Liver (tissue), 9 donors: ENCODE data around the gene ZNF701. TPM values are rescaled to one million over a fixed set of nuclear protein-coding genes. Genes with fewer than 3 reads are reported as not detected.
"Not testable (repeated sequence)": the region's sequence is repeated elsewhere in the genome, so short reads cannot be mapped to it uniquely, and the experiment has no call there.

Experiments used
- DNase-seq: peaks from one replicate; pipeline ENCODE4 v3.0.0-alpha.2; 2017; ENCODE audit warnings: low spot score
- H3K27ac ChIP-seq, 2 donors: one replicate each; pipeline ENCODE4 v1.7.0; 2013; ENCODE audit warnings: inconsistent platforms in 2 of 2, low read length in 2 of 2, control low read depth in 1 of 2, low read depth in 1 of 2, mild to moderate bottlenecking in 1 of 2
- H3K27me3 ChIP-seq, 4 donors: one replicate each; pipeline versions ENCODE4 v1.6.1 to v1.7.0; 2013; ENCODE audit warnings: low read length in 3 of 4, inconsistent platforms in 1 of 4, mild to moderate bottlenecking in 1 of 4, moderate library complexity in 1 of 4; ENCODE audit not compliant: control insufficient read depth in 4 of 4, insufficient read depth in 4 of 4
- H3K36me3 ChIP-seq, 4 donors: one replicate each; pipeline versions ENCODE4 v1.6.1 to v1.7.0; 2013; ENCODE audit warnings: low read length in 3 of 4, mild to moderate bottlenecking in 3 of 4, low read depth in 1 of 4, moderate library complexity in 1 of 4; ENCODE audit not compliant: control insufficient read depth in 4 of 4, insufficient read depth in 3 of 4
- H3K4me1 ChIP-seq, 4 donors: one replicate each; pipeline versions ENCODE4 v1.6.1 to v1.7.0; 2013; ENCODE audit warnings: low read length in 3 of 4, mild to moderate bottlenecking in 3 of 4, moderate library complexity in 1 of 4; ENCODE audit not compliant: control insufficient read depth in 4 of 4, insufficient read depth in 4 of 4
- H3K4me3 ChIP-seq, 3 donors: one replicate each; pipeline versions ENCODE4 v1.6.1 to v1.7.0; 2013; ENCODE audit warnings: low read length in 3 of 3, control low read depth in 1 of 3, low read depth in 1 of 3, mild to moderate bottlenecking in 1 of 3
- H3K9ac ChIP-seq, 2 donors: one replicate each; pipeline ENCODE4 v1.7.0; 2013; ENCODE audit warnings: low read length in 2 of 2, mild to moderate bottlenecking in 2 of 2, moderate library complexity in 2 of 2, control low read depth in 1 of 2, low read depth in 1 of 2
- H3K9me3 ChIP-seq, 4 donors: one replicate each; pipeline versions ENCODE4 v1.6.1 to v1.7.0; 2013; ENCODE audit warnings: low read length in 3 of 4; ENCODE audit not compliant: control insufficient read depth in 4 of 4
- EGR1 ChIP-seq, 2 donors: IDR thresholded peaks; 2 replicates each; pipeline ENCODE4 v1.6.1; 2016 to 2018; ENCODE audit warnings: antibody characterized with exemption in 2 of 2, low read depth in 2 of 2
- FOXA1 ChIP-seq: IDR thresholded peaks from 2 replicates; pipeline ENCODE4 v1.6.1; 2016; ENCODE audit warnings: antibody characterized with exemption
- FOXA2 ChIP-seq: IDR thresholded peaks from 2 replicates; pipeline ENCODE4 v1.6.1; 2016; ENCODE audit warnings: antibody characterized with exemption
- GABPA ChIP-seq, 2 donors: IDR thresholded peaks in 1 of 2; conservative IDR thresholded peaks in 1 of 2; 2 replicates each; pipeline ENCODE4 v1.6.1; 2016; ENCODE audit warnings: antibody characterized with exemption in 2 of 2, mild to moderate bottlenecking in 1 of 2, moderate library complexity in 1 of 2
- HNF4G ChIP-seq: IDR thresholded peaks from 2 replicates; pipeline ENCODE4 v1.6.1; 2016; ENCODE audit warnings: antibody characterized with exemption
- JUND ChIP-seq, 2 donors: IDR thresholded peaks; 2 replicates each; pipeline ENCODE4 v1.6.1; 2016; ENCODE audit warnings: antibody characterized with exemption in 2 of 2
- MAX ChIP-seq: IDR thresholded peaks from 2 replicates; pipeline ENCODE4 v1.6.1; 2016; ENCODE audit warnings: antibody characterized with exemption
- NR2F2 ChIP-seq: IDR thresholded peaks from 2 replicates; pipeline ENCODE4 v1.6.1; 2016; ENCODE audit warnings: antibody characterized with exemption
- RAD21 ChIP-seq, 2 donors: IDR thresholded peaks; 2 replicates each; pipeline ENCODE4 v1.6.1; 2016; ENCODE audit warnings: antibody characterized with exemption in 2 of 2, mild to moderate bottlenecking in 2 of 2
- REST ChIP-seq: IDR thresholded peaks from 2 replicates; pipeline ENCODE4 v1.6.1; 2016; ENCODE audit warnings: antibody characterized with exemption, mild to moderate bottlenecking
- RXRA ChIP-seq, 2 donors: IDR thresholded peaks; 2 replicates each; pipeline ENCODE4 v1.6.1; 2017 to 2018; ENCODE audit warnings: antibody characterized with exemption in 2 of 2, mild to moderate bottlenecking in 1 of 2
- SP1 ChIP-seq: IDR thresholded peaks from 2 replicates; pipeline ENCODE4 v1.6.1; 2018; ENCODE audit warnings: antibody characterized with exemption, mild to moderate bottlenecking
- TAF1 ChIP-seq: conservative IDR thresholded peaks from 2 replicates; pipeline ENCODE4 v1.6.1; 2016; ENCODE audit warnings: antibody characterized with exemption, mild to moderate bottlenecking
- YY1 ChIP-seq: IDR thresholded peaks from 2 replicates; pipeline ENCODE4 v1.6.1; 2016; ENCODE audit warnings: antibody characterized with exemption, mild to moderate bottlenecking
- WGBS: extraction: QIAGEN DNeasy Blood & Tissue Kit; methylation state at CpG from one replicate; pipeline ENCODE4 v1.1.7; 2013; 5-methylcytosine and 5-hydroxymethylcytosine counted together
- polyA plus RNA-seq, 2 donors: library from polyadenylated mRNA; stranded (reverse) in 1 of 2; unstranded in 1 of 2; fragments of 200-250 nt in 1 of 2; fragments of >200 nt in 1 of 2; fragmentation: Nextera tagmentation in 1 of 2; extraction: Ambion mirVana in 1 of 2; gene quantifications; one replicate each; pipeline versions ENCODE4 v1.2.1 to v1.2.3, GENCODE V29; 2013 to 2015
- total RNA-seq, 2 donors: library from RNA; depleted of rRNA; stranded (reverse); fragments of >200 nt; gene quantifications; one replicate each; pipeline ENCODE4 v1.2.3, GENCODE V29; 2014
- TF ChIP-seq, protein P1 (sequence below): fragments of 150-350 bp; IDR thresholded peaks from 2 replicates; pipeline ENCODE4 v1.5.1; 2017; ENCODE audit warnings: improper control_type of control experiment, low read depth, low read length; ENCODE audit not compliant: missing input control
- TF ChIP-seq, protein P2 (sequence below): IDR thresholded peaks from 2 replicates; pipeline ENCODE4 v1.6.1; 2016; ENCODE audit warnings: antibody characterized with exemption
- TF ChIP-seq, protein P3 (sequence below): IDR thresholded peaks from 2 replicates; pipeline ENCODE4 v1.6.1; 2016; ENCODE audit warnings: antibody characterized with exemption
- donor health status: healthy.
- donor health status: healthy.
- donor health status: healthy.
- donor health status: healthy.
- donor health status: healthy.

Gene ZNF701
- total and polyA plus RNA-seq, 4 donors = 0.75 to 12.8 (median 3.0) TPM

DNA sequence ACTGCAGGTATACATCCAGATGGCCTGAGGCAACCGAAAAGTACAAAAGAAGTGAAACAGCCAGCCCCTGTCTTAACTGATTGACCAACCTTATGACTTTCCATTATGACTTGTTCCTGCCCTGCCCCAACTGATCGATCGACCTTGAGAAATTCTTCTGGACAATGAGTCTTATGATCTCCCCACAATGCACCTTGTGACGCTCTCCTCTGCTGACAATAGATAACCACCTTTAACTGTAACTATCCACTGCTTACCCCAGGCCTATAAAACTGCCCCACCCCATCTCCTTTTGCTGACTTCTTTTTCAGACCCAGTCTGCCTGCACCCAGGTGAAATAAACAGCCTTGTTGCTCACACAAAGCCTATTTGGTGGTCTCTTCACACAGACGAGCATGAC, 56.8 kb downstream of the ZNF701 start:
- H3K9me3 ChIP-seq = peaks cover 5 to 8% (median 6%) of the 10 kb centered on the region in 4 donors
- H3K27me3 ChIP-seq = no peaks in the 10 kb centered on the region
- WGBS = 91% methylated on average over 5 of the region's 5 CpGs
- TF ChIP-seq HNF4G (no peak), SP1 (no peak), MAX (no peak), RAD21 (IDR thresholded peaks at IDR 0.05) (no peak), TAF1 (no peak), EGR1 (IDR thresholded peaks at IDR 0.05; ENCODE audit: low read depth in 2 of 2) (no peak), FOXA1 (no peak), REST (no peak), NR2F2 (no peak), RXRA (IDR thresholded peaks at IDR 0.05) (no peak), GABPA (IDR thresholded peaks at IDR 0.05 in 1 of 2, conservative IDR thresholded peaks at IDR 0.05 in 1 of 2) (no peak), FOXA2 (no peak), YY1 (no peak), JUND (IDR thresholded peaks at IDR 0.05) (no peak)
- TF ChIP-seq, protein P1, sequence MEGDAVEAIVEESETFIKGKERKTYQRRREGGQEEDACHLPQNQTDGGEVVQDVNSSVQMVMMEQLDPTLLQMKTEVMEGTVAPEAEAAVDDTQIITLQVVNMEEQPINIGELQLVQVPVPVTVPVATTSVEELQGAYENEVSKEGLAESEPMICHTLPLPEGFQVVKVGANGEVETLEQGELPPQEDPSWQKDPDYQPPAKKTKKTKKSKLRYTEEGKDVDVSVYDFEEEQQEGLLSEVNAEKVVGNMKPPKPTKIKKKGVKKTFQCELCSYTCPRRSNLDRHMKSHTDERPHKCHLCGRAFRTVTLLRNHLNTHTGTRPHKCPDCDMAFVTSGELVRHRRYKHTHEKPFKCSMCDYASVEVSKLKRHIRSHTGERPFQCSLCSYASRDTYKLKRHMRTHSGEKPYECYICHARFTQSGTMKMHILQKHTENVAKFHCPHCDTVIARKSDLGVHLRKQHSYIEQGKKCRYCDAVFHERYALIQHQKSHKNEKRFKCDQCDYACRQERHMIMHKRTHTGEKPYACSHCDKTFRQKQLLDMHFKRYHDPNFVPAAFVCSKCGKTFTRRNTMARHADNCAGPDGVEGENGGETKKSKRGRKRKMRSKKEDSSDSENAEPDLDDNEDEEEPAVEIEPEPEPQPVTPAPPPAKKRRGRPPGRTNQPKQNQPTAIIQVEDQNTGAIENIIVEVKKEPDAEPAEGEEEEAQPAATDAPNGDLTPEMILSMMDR = no peak
- TF ChIP-seq, protein P2, sequence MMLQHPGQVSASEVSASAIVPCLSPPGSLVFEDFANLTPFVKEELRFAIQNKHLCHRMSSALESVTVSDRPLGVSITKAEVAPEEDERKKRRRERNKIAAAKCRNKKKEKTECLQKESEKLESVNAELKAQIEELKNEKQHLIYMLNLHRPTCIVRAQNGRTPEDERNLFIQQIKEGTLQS = no peak
- TF ChIP-seq, protein P3, sequence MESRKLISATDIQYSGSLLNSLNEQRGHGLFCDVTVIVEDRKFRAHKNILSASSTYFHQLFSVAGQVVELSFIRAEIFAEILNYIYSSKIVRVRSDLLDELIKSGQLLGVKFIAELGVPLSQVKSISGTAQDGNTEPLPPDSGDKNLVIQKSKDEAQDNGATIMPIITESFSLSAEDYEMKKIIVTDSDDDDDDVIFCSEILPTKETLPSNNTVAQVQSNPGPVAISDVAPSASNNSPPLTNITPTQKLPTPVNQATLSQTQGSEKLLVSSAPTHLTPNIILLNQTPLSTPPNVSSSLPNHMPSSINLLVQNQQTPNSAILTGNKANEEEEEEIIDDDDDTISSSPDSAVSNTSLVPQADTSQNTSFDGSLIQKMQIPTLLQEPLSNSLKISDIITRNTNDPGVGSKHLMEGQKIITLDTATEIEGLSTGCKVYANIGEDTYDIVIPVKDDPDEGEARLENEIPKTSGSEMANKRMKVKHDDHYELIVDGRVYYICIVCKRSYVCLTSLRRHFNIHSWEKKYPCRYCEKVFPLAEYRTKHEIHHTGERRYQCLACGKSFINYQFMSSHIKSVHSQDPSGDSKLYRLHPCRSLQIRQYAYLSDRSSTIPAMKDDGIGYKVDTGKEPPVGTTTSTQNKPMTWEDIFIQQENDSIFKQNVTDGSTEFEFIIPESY = no peak
- DNase-seq = no peak
- peaks cover 3 to 22% (median 9%) of the 10 kb centered on the region in 4 donors for H3K36me3 ChIP-seq
- no peak overlapping the region for H3K4me3 ChIP-seq
- H3K27ac ChIP-seq = no peak overlapping the region
- H3K4me1 ChIP-seq = no peaks in the 10 kb centered on the region
- no peak overlapping the region for H3K9ac ChIP-seq

- H3K9ac ChIP-seq, H3K9me3 ChIP-seq, H3K4me3 ChIP-seq, H3K27me3 ChIP-seq, DNase-seq, H3K27ac ChIP-seq, H3K4me1 ChIP-seq: not testable (repeated sequence)
- WGBS = 98% methylated on average over 3 of the region's 3 CpGs
- H3K36me3 ChIP-seq = peaks cover 3 to 22% (median 9%) of the 10 kb centered on the region in 4 donors
Measured at GRCh38 chr19:52627441-52627840, 57.4 kb downstream of the ZNF701 start.
